ENCODE measurements around the gene PTTG1IP. TPM values are rescaled to one million over a fixed set of nuclear protein-coding genes. Genes with fewer than 3 reads are reported as not detected.

The PTTG1IP gene
- total and polyA plus RNA-seq, 2 donors (not counting 1 experiment from before 2014, with no cell fraction given) = 30.7 to 58.6 TPM

- ChIA-PET CTCF (no interaction called here), POLR2A (no interaction called here)
- WGBS (ENCODE audit: insufficient coverage) = no CpG with 5 or more reads among the region's 2 CpGs
- peaks cover 20% of the 10 kb centered on the region for H3K4me1 Mint-ChIP-seq
- intact Hi-C loops (cut with micrococcal nuclease) = no loop called here
- no peaks in the 10 kb centered on the region for H3K79me2 ChIP-seq (ENCODE audit: control insufficient read depth, insufficient read depth, low read length)
- H4K20me1 ChIP-seq (ENCODE audit: control insufficient read depth, insufficient read depth, low read length, poor library complexity, severe bottlenecking) = no peaks in the 10 kb centered on the region
- H3K36me3 ChIP-seq (replicated peaks in 1 of 2; ENCODE audit: control extremely low read depth in 1 of 2, control insufficient read depth in 1 of 2, extremely low read depth in 1 of 2, insufficient read depth in 2 of 2, low read length in 1 of 2) = no peaks in the 10 kb centered on the region
- peaks cover 0 to 5% (median 1%) of the 10 kb centered on the region in 4 experiments for H3K27me3 ChIP-seq (replicated peaks in 1 of 4; ENCODE audit: control extremely low read depth in 1 of 4, control insufficient read depth in 3 of 4, insufficient read depth in 4 of 4, low read length in 3 of 4)
- ATAC-seq (ENCODE audit: low read depth) = no peak
- peaks cover 3 to 19% (median 13%) of the 10 kb centered on the region in 3 donors for H3K9me3 ChIP-seq (ENCODE audit: control extremely low read depth in 1 of 3, control insufficient read depth in 2 of 3, insufficient read depth in 1 of 3, low read length in 2 of 3)
- H3K9ac ChIP-seq (ENCODE audit: low read length) = no peak overlapping the region
- no peak overlapping the region for H3K4me3 Mint-ChIP-seq
- H2AFZ ChIP-seq (ENCODE audit: insufficient read depth, low read depth, low read length, poor library complexity, severe bottlenecking) = no peak overlapping the region
- no peak overlapping the region for H3K4me3 ChIP-seq (ENCODE audit: control extremely low read depth in 1 of 5, extremely low read depth in 1 of 5, insufficient read depth in 1 of 5, low read depth in 2 of 5, low read length in 4 of 5)
- no peak overlapping the region for H3K27ac ChIP-seq (ENCODE audit: low read length in 2 of 2)
- no peaks in the 10 kb centered on the region for H3K27me3 Mint-ChIP-seq
- H3K4me2 ChIP-seq (replicated peaks; ENCODE audit: low read depth, low read length, poor library complexity, severe bottlenecking) = no peak overlapping the region
- no peak overlapping the region for H3K27ac Mint-ChIP-seq
- no peak for TF ChIP-seq EZH2 (IDR thresholded peaks at IDR 0.05; ENCODE audit: borderline replicate concordance, insufficient read depth, low read depth, low read length, poor library complexity, severe bottlenecking)
- H3K4me1 ChIP-seq (ENCODE audit: control insufficient read depth in 2 of 2, insufficient read depth in 2 of 2, low read length in 2 of 2) = peaks cover 6 to 14% of the 10 kb centered on the region in 2 donors
- no peak for DNase-seq
- H3K9me3 Mint-ChIP-seq (ENCODE audit: insufficient read depth) = peaks cover 10% of the 10 kb centered on the region
Measured at GRCh38 chr21:44829507-44830092, 43.9 kb downstream of the PTTG1IP start.

GRCh38 chr21:44828362-44829056 lies 45.0 kb downstream of the PTTG1IP start:
- Histone ChIP-seq H3K27me3 (replicated peaks in 1 of 4; ENCODE audit: control extremely low read depth in 1 of 4, control insufficient read depth in 3 of 4, insufficient read depth in 4 of 4, low read length in 3 of 4) (peaks cover 0 to 5% (median 1%) of the 10 kb centered on the region in 4 experiments), H3K9ac (ENCODE audit: low read length) (no peak overlapping the region), H4K20me1 (ENCODE audit: control insufficient read depth, insufficient read depth, low read length, poor library complexity, severe bottlenecking) (no peaks in the 10 kb centered on the region), H3K4me1 (ENCODE audit: control insufficient read depth in 2 of 2, insufficient read depth in 2 of 2, low read length in 2 of 2) (peaks cover 6 to 14% of the 10 kb centered on the region in 2 donors), H3K4me3 (ENCODE audit: control extremely low read depth in 1 of 5, extremely low read depth in 1 of 5, insufficient read depth in 1 of 5, low read depth in 2 of 5, low read length in 4 of 5) (no peak overlapping the region), H3K9me3 (ENCODE audit: control extremely low read depth in 1 of 3, control insufficient read depth in 2 of 3, insufficient read depth in 1 of 3, low read length in 2 of 3) (peaks cover 3 to 19% (median 17%) of the 10 kb centered on the region in 3 donors), H3K79me2 (ENCODE audit: control insufficient read depth, insufficient read depth, low read length) (no peaks in the 10 kb centered on the region), H2AFZ (ENCODE audit: insufficient read depth, low read depth, low read length, poor library complexity, severe bottlenecking) (no peak overlapping the region), H3K36me3 (replicated peaks in 1 of 2; ENCODE audit: control extremely low read depth in 1 of 2, control insufficient read depth in 1 of 2, extremely low read depth in 1 of 2, insufficient read depth in 2 of 2, low read length in 1 of 2) (no peaks in the 10 kb centered on the region), H3K4me2 (replicated peaks; ENCODE audit: low read depth, low read length, poor library complexity, severe bottlenecking) (no peak overlapping the region), H3K27ac (ENCODE audit: low read length in 2 of 2) (no peak overlapping the region)
- no peak overlapping the region for H3K4me3 Mint-ChIP-seq
- ChIA-PET CTCF (interaction anchor here (1.2 kb wide), 1 partner anchor 44 kb away, joined by 3 read pairs; the partner anchor contains the start of gene PTTG1IP), POLR2A (interaction anchor here (0.6 to 0.7 kb wide), 2 partner anchors 495 to 1486 kb away, joined by 4 to 12 read pairs; no protein-coding TSS in a partner anchor)
- intact Hi-C loops (cut with micrococcal nuclease) = no loop called here
- H3K4me1 Mint-ChIP-seq = peaks cover 20% of the 10 kb centered on the region
- 100% methylated on average over 1 of the region's 4 CpGs for WGBS (ENCODE audit: insufficient coverage)
- ATAC-seq (ENCODE audit: low read depth) = no peak
- DNase-seq = no peak
- no peaks in the 10 kb centered on the region for H3K27me3 Mint-ChIP-seq
- TF ChIP-seq CTCF (IDR thresholded peaks at IDR 0.05) (no peak), EZH2 (IDR thresholded peaks at IDR 0.05; ENCODE audit: borderline replicate concordance, insufficient read depth, low read depth, low read length, poor library complexity, severe bottlenecking) (no peak)
- peaks cover 10% of the 10 kb centered on the region for H3K9me3 Mint-ChIP-seq (ENCODE audit: insufficient read depth)
- no peak overlapping the region for H3K27ac Mint-ChIP-seq
